ENCODE results near the gene ARMC9. TPM values are rescaled to one million over a fixed set of nuclear protein-coding genes. Genes with fewer than 3 reads are reported as not detected.
"Not testable (repeated sequence)": the region's sequence is repeated elsewhere in the genome, so short reads cannot be mapped to it uniquely, and the experiment has no call there.

The ARMC9 gene
- total and polyA plus RNA-seq, 8 donors: 11.4 to 40.6 (median 13.9) TPM

- peak; percentile 81 for ATAC-seq
Observed at GRCh38 chr2:231300020-231300721, 101.7 kb downstream of the ARMC9 start.

GRCh38 chr2:231300722-231301076 lies 102.3 kb downstream of the ARMC9 start:
- TF ChIP-seq CTCF (IDR thresholded peaks at IDR 0.05): no peak
- H3K9me3 ChIP-seq: no peaks in the 10 kb centered on the region
- peak overlapping the region in 1 of 2 donors; percentile 49 for H3K27ac ChIP-seq
- no peaks in the 10 kb centered on the region for H3K36me3 ChIP-seq
- no peaks in the 10 kb centered on the region for H3K27me3 ChIP-seq
- H3K4me1 ChIP-seq: peaks cover 3 to 38% of the 10 kb centered on the region in 2 donors
- intact Hi-C loops (cut with DNase I): no loop called here
- H3K4me3 ChIP-seq: no peak overlapping the region
- ATAC-seq (no peak), DNase-seq (no peak)

More at GRCh38 chr2:231300020-231300721, 101.7 kb downstream of the ARMC9 start:
- H3K27me3 ChIP-seq: no peaks in the 10 kb centered on the region
- H3K4me1 ChIP-seq: peaks cover 3 to 40% of the 10 kb centered on the region in 2 donors
- no peak for TF ChIP-seq CTCF (IDR thresholded peaks at IDR 0.05)
- intact Hi-C loops (cut with DNase I): no loop called here
- H3K4me3 ChIP-seq: no peak overlapping the region
- H3K9me3 ChIP-seq: no peaks in the 10 kb centered on the region
- DNase-seq: peak in 1 of 4 donors; percentile 60
- H3K36me3 ChIP-seq: no peaks in the 10 kb centered on the region
- H3K27ac ChIP-seq: peak overlapping the region; percentile 63 to 69

- peaks cover 3 to 22% of the 10 kb centered on the region in 2 donors for H3K4me1 ChIP-seq
- H3K27ac ChIP-seq; H3K4me3 ChIP-seq; intact Hi-C loops (cut with DNase I); H3K9me3 ChIP-seq; H3K36me3 ChIP-seq; ATAC-seq; H3K27me3 ChIP-seq; DNase-seq: not testable (repeated sequence)
Observed at GRCh38 chr2:231304259-231304658, 105.8 kb downstream of the ARMC9 start.

- H3K27ac ChIP-seq: no peak overlapping the region
- ATAC-seq: peak; percentile 34
- no peak overlapping the region for H3K4me3 ChIP-seq
- TF ChIP-seq CTCF (IDR thresholded peaks at IDR 0.05): no peak
- no peak for DNase-seq
- peaks cover 0 to 12% of the 10 kb centered on the region in 2 donors for H3K4me1 ChIP-seq
- intact Hi-C loops (cut with DNase I): no loop called here
- H3K27me3 ChIP-seq: no peaks in the 10 kb centered on the region
- H3K36me3 ChIP-seq: no peaks in the 10 kb centered on the region
- H3K9me3 ChIP-seq: no peaks in the 10 kb centered on the region
Observed at GRCh38 chr2:231305221-231305620, 106.8 kb downstream of the ARMC9 start.

GRCh38 chr2:231306791-231307393 lies 108.5 kb downstream of the ARMC9 start:
- DNase-seq: peak in 1 of 4 donors; percentile 73
- Histone ChIP-seq H3K9me3 (no peaks in the 10 kb centered on the region), H3K27me3 (no peaks in the 10 kb centered on the region), H3K27ac (no peak overlapping the region), H3K36me3 (no peaks in the 10 kb centered on the region), H3K4me3 (no peak overlapping the region), H3K4me1 (no peaks in the 10 kb centered on the region)
- intact Hi-C loops (cut with DNase I): no loop called here
- TF ChIP-seq CTCF (IDR thresholded peaks at IDR 0.05): no peak
- ATAC-seq: peak; percentile 94
